ENCODE measurements around the gene DAB2IP. TPM values are rescaled to one million over a fixed set of nuclear protein-coding genes. Genes with fewer than 3 reads are reported as not detected.

Gene DAB2IP
- total and polyA plus RNA-seq, 2 experiments from 2014 or later: 8.9 to 42.8 TPM

GRCh38 chr9:121694600-121694999, 43.2 kb downstream of the DAB2IP start (continued):
- TF ChIP-seq ZNF462 (CRISPR knock-in tag; IDR thresholded peaks at IDR 0.05): no peak
- TF ChIP-seq ZNF114 (CRISPR knock-in tag; IDR thresholded peaks at IDR 0.05): no peak
- no peak for TF ChIP-seq ZNF331 (CRISPR knock-in tag; IDR thresholded peaks at IDR 0.05; ENCODE audit: low read depth)
- no peak for TF ChIP-seq EZH2phosphoT487 (IDR thresholded peaks at IDR 0.05; ENCODE audit: unreplicated experiment)
- no peak for TF ChIP-seq CREB1 (CRISPR knock-in tag; IDR thresholded peaks at IDR 0.05; ENCODE audit: low read depth)

GRCh38 chr9:121696930-121697329, 45.5 kb downstream of the DAB2IP start:
- H4K20me1 ChIP-seq (replicated peaks; ENCODE audit: insufficient read depth): peaks cover 32% of the 10 kb centered on the region
- no peak overlapping the region; the same call in 2 of the 3 replicates for H3K4me3 Mint-ChIP-seq
- DNase-seq (ENCODE audit: low spot score): no peak

More at GRCh38 chr9:121696930-121697329, 45.5 kb downstream of the DAB2IP start:
- no peak for TF ChIP-seq STAT1 (IDR thresholded peaks at IDR 0.05; ENCODE audit: unreplicated experiment)
- TF ChIP-seq JUNB (IDR thresholded peaks at IDR 0.05; ENCODE audit: unreplicated experiment): no peak
- no peak for TF ChIP-seq EZH2 (IDR thresholded peaks at IDR 0.05; ENCODE audit: low read depth, unreplicated experiment)
- TF ChIP-seq ZNF331 (CRISPR knock-in tag; IDR thresholded peaks at IDR 0.05; ENCODE audit: low read depth): no peak
- TF ChIP-seq, protein P1, sequence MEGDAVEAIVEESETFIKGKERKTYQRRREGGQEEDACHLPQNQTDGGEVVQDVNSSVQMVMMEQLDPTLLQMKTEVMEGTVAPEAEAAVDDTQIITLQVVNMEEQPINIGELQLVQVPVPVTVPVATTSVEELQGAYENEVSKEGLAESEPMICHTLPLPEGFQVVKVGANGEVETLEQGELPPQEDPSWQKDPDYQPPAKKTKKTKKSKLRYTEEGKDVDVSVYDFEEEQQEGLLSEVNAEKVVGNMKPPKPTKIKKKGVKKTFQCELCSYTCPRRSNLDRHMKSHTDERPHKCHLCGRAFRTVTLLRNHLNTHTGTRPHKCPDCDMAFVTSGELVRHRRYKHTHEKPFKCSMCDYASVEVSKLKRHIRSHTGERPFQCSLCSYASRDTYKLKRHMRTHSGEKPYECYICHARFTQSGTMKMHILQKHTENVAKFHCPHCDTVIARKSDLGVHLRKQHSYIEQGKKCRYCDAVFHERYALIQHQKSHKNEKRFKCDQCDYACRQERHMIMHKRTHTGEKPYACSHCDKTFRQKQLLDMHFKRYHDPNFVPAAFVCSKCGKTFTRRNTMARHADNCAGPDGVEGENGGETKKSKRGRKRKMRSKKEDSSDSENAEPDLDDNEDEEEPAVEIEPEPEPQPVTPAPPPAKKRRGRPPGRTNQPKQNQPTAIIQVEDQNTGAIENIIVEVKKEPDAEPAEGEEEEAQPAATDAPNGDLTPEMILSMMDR (conservative IDR thresholded peaks at IDR 0.05; ENCODE audit: low read depth in 2 of 2): no peak
- TF ChIP-seq CREB1 (CRISPR knock-in tag; IDR thresholded peaks at IDR 0.05; ENCODE audit: low read depth): no peak
- TF ChIP-seq ETS1 (IDR thresholded peaks at IDR 0.05): no peak
- TF ChIP-seq NANOG (IDR thresholded peaks at IDR 0.05; ENCODE audit: borderline replicate concordance): no peak
- no peak for TF ChIP-seq POLR2AphosphoS5 (IDR thresholded peaks at IDR 0.05; ENCODE audit: low read depth)
- TF ChIP-seq EZH2phosphoT487 (IDR thresholded peaks at IDR 0.05; ENCODE audit: unreplicated experiment): no peak
- no peaks in the 10 kb centered on the region for H3K27me3 ChIP-seq (ENCODE audit: insufficient read depth)
- no peaks in the 10 kb centered on the region for H3K9me2 ChIP-seq (ENCODE audit: insufficient read depth)
- no peak overlapping the region for H3K27ac ChIP-seq (ENCODE audit: low read depth)
- H3K4me1 ChIP-seq (ENCODE audit: insufficient read depth): peaks cover 18% of the 10 kb centered on the region
- Mint-ChIP-seq H3K27me3 (ENCODE audit: insufficient read depth, low read depth, poor library complexity) (peaks cover 2% of the 10 kb centered on the region), H3K27ac (no peak overlapping the region), H3K9me3 (no peaks in the 10 kb centered on the region; the same call in 2 of the 3 replicates), H3K4me1 (peaks cover 29% of the 10 kb centered on the region), H3K36me3 (ENCODE audit: low read depth) (peaks cover 1% of the 10 kb centered on the region; the same call in 1 of the 3 replicates)
- H2AFZ ChIP-seq: no peak overlapping the region
- no peaks in the 10 kb centered on the region; the same call in 1 of the 2 replicates for H3F3A ChIP-seq (replicated peaks; ENCODE audit: low read depth)
- no peak overlapping the region for H3K4me2 ChIP-seq
- peaks cover 11% of the 10 kb centered on the region for H3K79me2 ChIP-seq (replicated peaks; ENCODE audit: insufficient read depth)
- H3K4me3 ChIP-seq: no peak overlapping the region
- H3K36me3 ChIP-seq (ENCODE audit: insufficient read depth): no peaks in the 10 kb centered on the region
- no peak for ATAC-seq

Data from GM23338 (cell line).